Amniotic epithelial cell (primary cell): ENCODE data around the gene CYP11A1.
"Not testable (repeated sequence)": the region's sequence is repeated elsewhere in the genome, so short reads cannot be mapped to it uniquely, and the experiment has no call there.

Source experiments
- DNase-seq: peaks from one replicate; pipeline ENCODE4 v3.0.0-alpha.2; 2010; ENCODE audit warnings: low read depth

The CYP11A1 gene

GRCh38 chr15:74374648-74375302, 7.3 kb upstream of the CYP11A1 start:
- no peak for DNase-seq

- peak; percentile 78 for DNase-seq
These were observed 6.5 kb upstream of the CYP11A1 start for GRCh38 chr15:74373731-74374647.

GRCh38 chr15:74373056-74373650, 5.7 kb upstream of the CYP11A1 start:
- no peak for DNase-seq

GRCh38 chr15:74370471-74370870, 3.0 kb upstream of the CYP11A1 start:
- DNase-seq, result no peak

GRCh38 chr15:74369756-74370155, 2.3 kb upstream of the CYP11A1 start:
- DNase-seq, result no peak

- DNase-seq, result peak; percentile 97
These were observed 1.8 kb upstream of the CYP11A1 start for GRCh38 chr15:74369084-74369745.

- peak; percentile 77 for DNase-seq
These were observed 675 bp upstream of the CYP11A1 start for GRCh38 chr15:74368121-74368520.

GRCh38 chr15:74365598-74366445, 1.6 kb downstream of the CYP11A1 start:
- peak; percentile 80 for DNase-seq

- no peak for DNase-seq
These were observed 2.4 kb downstream of the CYP11A1 start for GRCh38 chr15:74364936-74365597.

- no peak for DNase-seq
These were observed 5.0 kb downstream of the CYP11A1 start for GRCh38 chr15:74362482-74362881.

GRCh38 chr15:74360855-74361254, 6.6 kb downstream of the CYP11A1 start:
- peak; percentile 32 for DNase-seq

GRCh38 chr15:74359376-74359775, 8.1 kb downstream of the CYP11A1 start:
- not testable (repeated sequence) for DNase-seq

GRCh38 chr15:74357514-74357913, 9.9 kb downstream of the CYP11A1 start:
- DNase-seq, result peak; percentile 55

- not testable (repeated sequence) for DNase-seq
These were observed 11.4 kb downstream of the CYP11A1 start for GRCh38 chr15:74356050-74356449.

- peak; percentile 17 for DNase-seq
These were observed 13.5 kb downstream of the CYP11A1 start for GRCh38 chr15:74353992-74354391.

- no peak for DNase-seq
These were observed 15.0 kb downstream of the CYP11A1 start for GRCh38 chr15:74352393-74352910.

GRCh38 chr15:74351670-74352069, 15.8 kb downstream of the CYP11A1 start:
- no peak for DNase-seq

GRCh38 chr15:74350295-74351275, 16.9 kb downstream of the CYP11A1 start:
- DNase-seq, result no peak

GRCh38 chr15:74349241-74349778, 18.1 kb downstream of the CYP11A1 start:
- no peak for DNase-seq
